ENCODE measurements around the gene FBXW12.

Gene FBXW12

GRCh38 chr3:48423241-48423882 is 51.3 kb downstream of the FBXW12 start:
- no peak for DNase-seq

GRCh38 chr3:48423883-48424695 is 52.1 kb downstream of the FBXW12 start:
- DNase-seq, result no peak

GRCh38 chr3:48425281-48425812 is 53.3 kb downstream of the FBXW12 start:
- no peak for DNase-seq

GRCh38 chr3:48426401-48426909 is 54.4 kb downstream of the FBXW12 start:
- no peak for DNase-seq

GRCh38 chr3:48426944-48427629 is 55.1 kb downstream of the FBXW12 start:
- no peak for DNase-seq

GRCh38 chr3:48427630-48427962 is 55.6 kb downstream of the FBXW12 start:
- no peak for DNase-seq

- no peak for DNase-seq
Measured at GRCh38 chr3:48428088-48428571, 56.1 kb downstream of the FBXW12 start.

- no peak for DNase-seq
Measured at GRCh38 chr3:48428572-48429316, 56.7 kb downstream of the FBXW12 start.

GRCh38 chr3:48429317-48429959 is 57.4 kb downstream of the FBXW12 start:
- no peak for DNase-seq

- no peak for DNase-seq
Measured at GRCh38 chr3:48429960-48430707, 58.1 kb downstream of the FBXW12 start, which contains the start of gene PLXNB1. PLXNB1 (minus strand) TSS chr3:48430086; CDS start chr3:48424611, 5,475 bp downstream.

GRCh38 chr3:48430708-48431101 is 58.7 kb downstream of the FBXW12 start:
- no peak for DNase-seq

- DNase-seq, result no peak
Measured at GRCh38 chr3:48431224-48432029, 59.4 kb downstream of the FBXW12 start.

- DNase-seq, result peak; percentile 30
Measured at GRCh38 chr3:48432411-48433371, 60.7 kb downstream of the FBXW12 start.

- DNase-seq, result no peak
Measured at GRCh38 chr3:48433472-48434118, 61.6 kb downstream of the FBXW12 start.

- DNase-seq, result peak; percentile 50
Measured at GRCh38 chr3:48434591-48435222, 62.7 kb downstream of the FBXW12 start.

GRCh38 chr3:48435223-48435595 is 63.2 kb downstream of the FBXW12 start:
- no peak for DNase-seq

GRCh38 chr3:48435774-48436476 is 63.9 kb downstream of the FBXW12 start:
- DNase-seq, result peak; percentile 89

- DNase-seq, result no peak
Measured at GRCh38 chr3:48436477-48436787, 64.4 kb downstream of the FBXW12 start.

Data from hematopoietic multipotent progenitor cell treated with erythropoietin and hydrocortisone succinate and interleukin-3 and kit ligand, for 8 days (in vitro differentiated cells).